KOPT-K1 (cell line): ENCODE measurements around the gene TMA16.
"Not testable (repeated sequence)": the region's sequence is repeated elsewhere in the genome, so short reads cannot be mapped to it uniquely, and the experiment has no call there.

Experiments
- H3K27ac ChIP-seq: fragments of 200-600 bp; sonication (generic); 2 replicates; pipeline ENCODE4 v1.5.1; 2016; ENCODE audit warnings: antibody characterized with exemption, mild to moderate bottlenecking, low read depth, low read length; ENCODE audit not compliant: poor library complexity, severe bottlenecking
- H3K36me3 ChIP-seq: fragments of 200-600 bp; sonication (generic); 2 replicates; pipeline ENCODE4 v1.5.1; 2017; ENCODE audit warnings: antibody characterized with exemption, mild to moderate bottlenecking, low read length, moderate library complexity; ENCODE audit not compliant: insufficient read depth
- H3K9me3 ChIP-seq: fragments of 200-600 bp; sonication (generic); 2 replicates; pipeline ENCODE4 v1.5.1; 2017; ENCODE audit warnings: antibody characterized with exemption, low read length, mild to moderate bottlenecking; ENCODE audit not compliant: insufficient read depth, poor library complexity, severe bottlenecking

The TMA16 gene

DNA sequence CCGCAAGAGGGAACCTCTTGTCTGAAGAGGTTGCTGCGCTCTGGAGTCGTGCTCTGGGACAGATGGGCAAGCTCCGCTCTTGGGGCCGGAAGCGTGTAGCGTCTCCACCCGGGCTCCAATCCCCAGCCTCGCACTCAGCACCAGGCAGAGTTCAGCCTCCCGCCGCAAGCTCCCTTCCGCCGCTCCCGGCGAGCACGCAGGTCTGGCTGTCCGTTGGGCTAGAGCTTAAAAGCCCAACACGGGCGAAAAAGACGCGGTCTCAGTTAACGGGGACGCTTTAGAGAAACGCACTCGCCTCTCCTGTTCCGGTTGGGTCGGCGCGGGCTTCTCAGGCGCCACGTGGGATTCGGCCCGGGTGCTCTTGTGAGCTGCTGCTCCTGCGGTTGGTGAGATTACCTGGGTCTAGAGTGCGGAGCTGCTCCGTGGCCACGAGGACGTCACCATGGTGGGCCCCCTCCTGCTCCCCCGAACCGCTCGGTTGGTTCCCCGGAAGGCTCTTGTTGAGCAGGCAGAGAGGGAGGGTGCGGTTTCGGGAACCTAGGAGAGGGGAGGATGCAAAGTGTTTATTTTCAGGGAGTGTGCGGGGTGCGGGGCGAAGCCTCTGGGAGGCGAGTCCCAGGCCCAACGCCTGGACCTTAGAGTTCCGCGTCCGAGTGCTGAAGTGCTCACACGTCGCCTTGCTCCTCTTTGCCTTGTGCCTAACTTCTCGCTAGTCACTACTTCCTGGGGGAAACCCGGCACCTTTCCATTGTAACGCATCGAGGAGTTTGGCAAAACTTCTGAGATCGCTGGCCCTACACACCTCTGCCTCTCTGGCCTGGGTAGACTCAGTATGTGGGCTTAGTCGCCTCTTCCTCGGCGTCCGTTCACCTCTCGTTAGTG, at the start of gene TMA16:
Gene TMA16, plus strand, starts transcription at position 331 of the 882 bp plus-strand sequence. Its CDS starts 112 bp downstream, at position 443.
- Histone ChIP-seq H3K27ac (peak within 1 kb of the TSS; percentile 93), H3K9me3 (no peaks in the 10 kb centered on the region), H3K36me3 (peaks cover 14% of the 10 kb centered on the region)

DNA sequence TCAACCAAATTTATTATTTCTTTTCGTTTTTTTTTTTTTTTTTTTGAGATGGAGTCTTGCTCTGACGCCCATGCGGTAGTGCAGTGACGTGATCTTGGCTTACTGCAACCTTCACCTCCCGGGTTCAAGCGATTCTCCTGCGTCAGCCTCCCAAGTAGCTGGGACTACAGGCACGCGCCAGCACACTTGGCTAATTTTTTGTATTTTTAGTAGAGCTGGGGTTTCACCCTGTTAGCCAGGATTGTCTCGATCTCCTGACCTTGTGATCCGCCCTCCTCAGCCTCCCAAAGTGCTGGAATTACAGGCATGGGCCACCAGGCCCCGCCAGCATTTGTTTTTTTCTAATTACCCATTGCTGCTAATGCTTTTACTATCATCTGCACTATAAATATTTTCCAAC, 47.5 kb upstream of the TMA16 start:
- not testable (repeated sequence) for H3K36me3 ChIP-seq, H3K27ac ChIP-seq, H3K9me3 ChIP-seq

DNA sequence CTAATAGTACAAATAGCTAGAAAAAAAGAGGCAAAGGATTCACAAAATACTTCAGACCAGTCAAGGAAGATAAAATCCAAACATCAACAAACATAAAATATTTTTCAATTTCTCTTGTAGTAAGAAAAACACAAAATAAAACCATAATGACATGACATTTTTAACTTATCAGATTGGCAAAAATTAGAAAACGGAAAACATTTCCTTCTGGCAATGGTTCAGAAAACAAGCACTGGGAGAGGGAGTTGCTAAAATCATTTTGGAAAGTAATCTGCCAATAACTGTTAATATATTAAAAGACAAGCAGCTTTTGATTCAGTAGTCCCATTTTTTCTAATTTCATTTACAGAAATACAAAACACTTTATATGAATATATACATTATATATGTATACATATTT, 47.0 kb upstream of the TMA16 start:
- H3K36me3 ChIP-seq, result no peaks in the 10 kb centered on the region
- no peak overlapping the region for H3K27ac ChIP-seq

DNA sequence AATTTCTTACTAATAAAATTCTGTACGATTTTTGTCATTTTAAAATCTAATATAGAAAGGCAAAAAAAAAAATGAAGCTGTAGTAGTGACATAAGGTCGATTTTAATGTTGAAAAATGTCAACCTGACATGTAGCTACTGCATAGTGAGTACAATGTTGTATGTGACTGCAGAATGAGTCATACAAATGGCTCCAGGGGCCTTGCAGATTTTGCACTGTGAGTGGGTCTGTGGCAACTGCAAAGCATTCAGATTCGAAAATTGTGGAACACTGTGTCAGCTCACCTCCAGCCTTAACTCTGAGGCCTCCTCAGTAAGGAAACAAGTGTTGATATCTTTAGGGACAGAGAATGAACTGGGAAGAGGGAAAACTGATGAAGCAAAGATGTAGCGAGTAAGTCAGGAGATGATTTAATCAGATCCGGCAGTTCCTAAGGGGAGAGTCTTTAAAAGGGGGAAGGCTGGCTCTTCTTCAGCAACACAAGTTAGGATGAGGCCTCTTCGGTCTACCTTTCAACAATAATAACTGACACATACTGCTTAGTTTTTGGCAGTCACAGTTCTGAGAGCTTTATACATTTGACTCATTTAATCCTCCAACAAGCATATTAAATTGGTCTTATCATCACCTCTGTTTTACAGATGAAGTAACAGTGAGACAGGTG, 45.8 kb upstream of the TMA16 start:
- Histone ChIP-seq H3K27ac (no peak overlapping the region), H3K9me3 (no peaks in the 10 kb centered on the region), H3K36me3 (no peaks in the 10 kb centered on the region)

More for the DNA sequence above, 47.0 kb upstream of the TMA16 start:
- no peaks in the 10 kb centered on the region for H3K9me3 ChIP-seq

DNA sequence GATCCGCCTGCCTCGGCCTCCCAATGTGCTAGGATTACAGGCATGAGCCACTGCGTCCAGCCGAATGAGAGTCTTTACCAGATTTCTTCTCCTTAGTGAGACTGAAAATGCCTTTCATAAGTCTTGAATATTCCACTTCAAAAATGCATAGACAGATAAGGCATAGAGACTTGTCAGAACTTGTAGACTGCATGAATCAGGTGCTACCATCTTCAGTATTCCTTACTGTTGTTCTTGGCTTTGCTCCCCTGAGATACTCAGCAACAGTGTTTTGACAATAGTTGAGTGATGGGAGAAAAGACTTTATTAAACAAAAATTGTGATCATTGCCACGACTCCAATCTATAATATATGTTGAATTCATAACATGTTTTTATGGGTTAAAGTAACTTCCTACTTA, 31.9 kb upstream of the TMA16 start:
- Histone ChIP-seq H3K9me3 (no peaks in the 10 kb centered on the region), H3K36me3 (no peaks in the 10 kb centered on the region), H3K27ac (no peak overlapping the region)

DNA sequence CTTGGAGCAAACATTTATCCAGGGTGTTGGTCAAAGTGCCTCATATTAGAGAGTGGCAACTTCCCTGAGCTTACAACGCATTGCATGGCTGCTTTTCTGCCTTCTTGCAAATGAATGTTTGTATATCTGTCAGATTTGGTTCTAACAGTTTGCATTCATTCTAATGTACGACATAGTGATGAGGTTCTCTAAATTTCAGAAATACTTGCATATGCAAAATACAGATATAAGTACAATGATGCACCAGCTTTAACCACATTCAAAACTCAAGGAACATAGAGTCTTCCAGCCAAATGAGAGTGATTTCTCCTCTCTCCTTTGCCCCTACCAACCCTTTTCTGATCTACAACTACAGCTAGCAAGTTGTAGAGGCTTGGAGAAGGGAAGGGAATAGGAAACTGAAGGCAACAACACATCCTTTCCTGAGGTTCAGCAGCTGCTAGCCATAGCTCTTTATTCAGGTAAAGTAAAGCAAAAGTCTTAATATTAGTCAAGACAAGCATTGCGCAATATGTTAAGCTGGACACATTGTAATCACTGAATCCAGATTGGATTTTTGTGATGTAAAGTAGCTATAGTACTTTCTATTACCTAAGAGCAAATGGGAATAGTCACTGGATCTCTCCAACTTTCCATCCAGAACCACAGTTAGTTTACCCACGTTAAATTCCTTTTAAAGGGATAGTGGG, 27.3 kb upstream of the TMA16 start:
- Histone ChIP-seq H3K36me3 (no peaks in the 10 kb centered on the region), H3K27ac (no peak overlapping the region), H3K9me3 (no peaks in the 10 kb centered on the region)

DNA sequence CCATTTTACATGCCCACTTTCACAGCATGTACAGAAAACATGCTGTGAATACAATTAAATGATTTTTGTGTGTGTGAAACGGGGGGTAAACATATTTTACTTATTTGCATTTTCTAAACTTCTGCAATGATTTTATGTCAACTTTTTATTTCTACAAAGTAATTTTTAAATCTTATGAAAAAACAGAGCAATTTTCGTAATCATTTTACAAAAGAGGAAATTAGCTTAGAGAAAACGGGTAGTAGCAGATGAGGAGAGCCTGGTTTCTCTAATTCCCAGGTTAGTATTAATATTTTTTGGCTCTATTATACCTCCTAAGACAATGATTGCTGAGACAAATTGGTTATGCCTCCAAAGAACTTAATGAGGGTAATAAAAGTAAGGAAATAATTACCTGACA, 24.1 kb upstream of the TMA16 start:
- no peak overlapping the region for H3K27ac ChIP-seq
- no peaks in the 10 kb centered on the region for H3K36me3 ChIP-seq
- H3K9me3 ChIP-seq, result no peaks in the 10 kb centered on the region

DNA sequence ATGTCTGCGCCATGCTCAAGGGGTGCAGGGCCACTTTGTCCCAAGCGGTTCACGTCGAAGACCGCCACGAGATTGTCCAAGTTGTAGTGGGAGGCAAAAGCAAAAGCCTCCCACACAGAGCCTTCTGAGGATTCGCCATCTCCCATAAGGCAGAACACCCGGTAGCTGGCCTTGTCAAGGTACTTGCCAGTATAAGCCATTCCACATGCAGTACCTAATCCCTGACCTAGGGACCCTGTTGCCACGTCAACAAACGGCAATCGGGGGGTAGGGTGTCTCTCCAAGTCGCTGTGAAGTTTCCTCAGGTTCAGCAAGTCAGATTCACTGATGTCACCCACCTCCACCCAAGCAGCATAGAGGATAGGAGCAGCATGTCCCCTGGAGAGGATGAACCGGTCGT, 21.4 kb upstream of the TMA16 start:
- no peaks in the 10 kb centered on the region for H3K9me3 ChIP-seq
- H3K36me3 ChIP-seq, result no peaks in the 10 kb centered on the region
- no peak overlapping the region for H3K27ac ChIP-seq

DNA sequence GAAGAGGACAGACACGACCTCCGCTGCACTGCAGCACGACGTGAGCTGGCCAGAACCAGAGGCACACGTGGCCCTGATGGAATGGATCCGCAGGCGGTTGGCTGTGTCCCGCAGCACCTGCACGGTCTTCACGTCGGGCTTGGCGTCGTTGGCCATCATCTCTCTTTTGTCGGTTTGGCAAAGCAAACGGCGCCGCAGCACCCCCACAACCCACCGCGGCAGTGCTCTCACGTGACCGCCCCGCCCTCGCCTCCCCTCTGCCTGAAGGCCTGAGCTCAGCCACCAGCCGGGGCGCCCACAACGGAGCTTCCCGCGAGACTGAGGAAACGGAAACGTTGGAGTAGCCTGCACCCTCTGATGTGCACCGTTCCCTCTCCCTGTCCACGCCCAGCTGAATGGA, 20.9 kb upstream of the TMA16 start, which contains the start of gene TKTL2:
Gene TKTL2, minus strand, starts transcription at position 179 of the 400 bp plus-strand sequence. Its CDS starts 20 bp downstream, at position 159.
- Histone ChIP-seq H3K36me3 (no peaks in the 10 kb centered on the region), H3K9me3 (no peaks in the 10 kb centered on the region), H3K27ac (no peak within 1 kb of the TSS)

DNA sequence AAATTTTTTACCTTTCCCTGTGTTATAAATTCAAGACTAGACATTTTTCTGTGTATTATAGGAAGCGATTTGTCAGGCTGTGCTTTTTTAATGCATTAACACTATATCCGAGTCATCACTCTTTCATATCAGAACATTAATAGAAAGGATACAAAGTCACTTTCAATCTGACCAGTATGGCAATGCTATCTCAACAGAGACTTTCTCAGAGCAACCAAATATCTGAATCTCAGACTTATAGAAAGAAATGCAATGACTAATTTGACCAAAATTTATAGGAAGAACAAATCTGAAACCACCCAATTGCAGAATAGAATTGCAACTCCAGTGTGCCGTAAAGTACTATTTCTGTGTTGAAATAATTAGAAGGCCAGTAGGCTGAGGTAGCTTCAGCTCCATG, 20.5 kb upstream of the TMA16 start:
- Histone ChIP-seq H3K27ac (no peak overlapping the region), H3K9me3 (no peaks in the 10 kb centered on the region), H3K36me3 (no peaks in the 10 kb centered on the region)

DNA sequence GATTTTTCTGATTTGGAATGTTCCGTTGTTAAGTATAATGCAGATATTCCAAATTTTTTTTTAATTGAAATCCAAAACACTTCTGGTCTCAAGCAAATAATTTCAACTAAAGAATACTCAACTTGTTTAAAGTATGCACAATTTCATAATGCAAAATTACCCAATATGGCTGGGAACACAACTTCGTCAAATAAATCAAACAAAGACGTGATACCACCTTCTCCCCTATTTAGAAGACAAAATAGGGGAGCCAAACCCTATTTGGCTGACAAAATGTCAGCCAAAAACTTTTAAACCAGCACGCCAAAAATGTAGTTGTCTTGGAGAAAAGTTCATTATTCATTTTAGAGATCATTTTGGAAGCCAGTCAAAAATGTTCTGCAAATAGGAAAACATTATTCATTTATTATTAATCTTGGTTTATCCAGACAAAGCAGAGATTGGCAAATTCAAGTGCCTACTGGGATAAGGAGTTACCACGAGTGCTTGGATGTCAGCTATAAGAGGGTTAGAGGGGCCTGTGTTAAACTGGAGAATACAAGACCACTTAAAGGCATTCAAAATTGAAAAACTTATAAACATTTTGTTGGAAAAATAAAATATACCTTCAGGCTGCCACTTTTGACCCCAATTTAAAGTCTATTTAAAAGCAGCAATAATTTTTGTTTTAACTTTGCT, 17.6 kb upstream of the TMA16 start:
- no peak overlapping the region for H3K27ac ChIP-seq
- no peaks in the 10 kb centered on the region for H3K36me3 ChIP-seq
- H3K9me3 ChIP-seq, result no peaks in the 10 kb centered on the region

DNA sequence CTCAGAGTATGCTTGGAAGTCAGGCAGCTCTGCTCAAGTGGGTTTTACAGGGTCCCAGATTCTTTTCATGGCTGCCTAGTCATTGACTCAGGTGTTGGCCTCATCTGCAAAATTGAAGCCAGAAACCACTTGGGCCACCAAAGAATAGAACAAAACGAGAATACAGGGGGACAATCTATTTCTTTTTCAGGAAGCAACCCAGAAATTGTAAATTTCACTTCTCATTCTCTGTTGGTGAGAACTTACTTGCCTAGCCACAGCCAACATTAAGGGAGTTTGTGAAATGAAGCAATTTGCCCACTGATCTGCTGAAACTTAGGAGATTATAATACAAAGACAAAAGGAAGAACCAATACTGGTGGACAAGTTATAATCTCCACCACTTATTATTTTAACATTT, 12.3 kb upstream of the TMA16 start:
- H3K27ac ChIP-seq, result no peak overlapping the region
- no peaks in the 10 kb centered on the region for H3K9me3 ChIP-seq
- H3K36me3 ChIP-seq, result no peaks in the 10 kb centered on the region

DNA sequence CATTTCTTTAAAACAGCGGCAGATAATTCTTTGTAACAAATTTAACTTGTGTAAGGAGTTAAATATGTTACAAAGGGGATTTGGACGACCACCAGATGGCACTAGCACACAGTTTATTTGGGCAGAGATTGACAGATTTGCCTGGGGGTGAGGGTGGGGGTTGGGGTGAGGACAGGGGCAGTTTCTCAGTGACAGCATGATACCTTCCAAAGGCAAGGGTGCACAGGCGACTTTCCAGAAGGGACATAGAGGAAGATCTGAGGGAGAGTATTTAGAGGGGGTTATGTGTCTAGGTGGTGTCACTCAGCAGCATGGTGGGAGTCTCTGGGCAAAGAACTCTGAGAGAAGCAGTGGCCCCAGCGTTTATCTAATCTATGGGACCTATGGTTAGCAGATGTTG, 9.6 kb upstream of the TMA16 start:
- no peak overlapping the region for H3K27ac ChIP-seq
- H3K36me3 ChIP-seq, result no peaks in the 10 kb centered on the region
- no peaks in the 10 kb centered on the region for H3K9me3 ChIP-seq

DNA sequence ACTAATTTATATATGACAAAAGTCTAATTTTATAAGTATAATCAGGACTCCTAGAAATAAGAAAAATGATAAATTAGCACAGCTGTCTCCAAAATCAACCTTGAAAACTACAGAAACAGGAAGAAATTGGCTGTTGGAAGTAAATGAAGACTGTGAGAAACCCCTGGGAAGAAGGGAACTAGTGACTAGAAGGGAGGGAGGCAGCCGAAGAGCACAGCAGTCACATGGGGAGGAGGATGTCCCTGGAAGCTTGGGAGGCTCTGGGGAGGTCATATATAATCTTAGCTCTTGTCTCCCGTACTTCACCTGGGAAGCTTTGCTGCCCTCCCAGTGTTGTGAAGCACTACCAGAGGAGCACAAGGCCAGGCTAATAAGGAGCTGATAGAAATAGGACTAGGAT, 8.9 kb upstream of the TMA16 start:
- H3K36me3 ChIP-seq, result no peaks in the 10 kb centered on the region
- H3K9me3 ChIP-seq, result no peaks in the 10 kb centered on the region
- no peak overlapping the region for H3K27ac ChIP-seq

DNA sequence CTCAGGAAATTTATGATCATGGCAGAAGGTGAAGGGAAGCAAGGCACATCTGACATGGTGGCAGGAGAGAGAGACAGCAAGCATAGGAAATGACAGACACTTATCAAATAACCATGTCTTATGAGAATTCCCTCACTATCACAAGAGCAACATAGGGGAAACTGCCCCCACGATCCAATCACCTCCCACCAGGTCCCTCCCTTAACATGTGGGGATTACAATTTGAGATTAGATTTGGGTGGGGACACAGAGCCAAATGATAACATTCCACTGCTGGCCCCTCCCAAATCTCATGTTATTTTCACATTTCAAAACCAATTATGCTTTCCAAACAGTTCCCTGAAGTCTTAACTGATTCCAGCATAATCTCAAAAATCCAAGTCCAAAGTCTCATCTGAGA, 8.2 kb upstream of the TMA16 start:
- no peaks in the 10 kb centered on the region for H3K36me3 ChIP-seq
- no peaks in the 10 kb centered on the region for H3K9me3 ChIP-seq
- H3K27ac ChIP-seq, result no peak overlapping the region
